Inferior parietal cortex (tissue), 1 donor: ENCODE measurements around the gene SPATA31C1.
"Not testable (repeated sequence)": the region's sequence is repeated elsewhere in the genome, so short reads cannot be mapped to it uniquely, and the experiment has no call there.

Source experiments
- DNase-seq: peaks from one replicate; pipeline ENCODE4 v3.0.0-alpha.2; 2016; ENCODE audit errors: extremely low spot score

The SPATA31C1 gene

GRCh38 chr9:87917662-87918061 is at the start of gene SPATA31C1:
Gene SPATA31C1 (plus strand): TSS chr9:87917962.
- DNase-seq: not testable (repeated sequence)

- DNase-seq: no peak
Measured at GRCh38 chr9:87868175-87868574, 49.6 kb upstream of the SPATA31C1 start.

GRCh38 chr9:87868635-87869034 is 49.1 kb upstream of the SPATA31C1 start:
- DNase-seq: no peak

- DNase-seq: no peak
Measured at GRCh38 chr9:87869082-87869481, 48.7 kb upstream of the SPATA31C1 start.

- no peak for DNase-seq
Measured at GRCh38 chr9:87871425-87872078, 46.2 kb upstream of the SPATA31C1 start.

GRCh38 chr9:87872079-87872624 is 45.6 kb upstream of the SPATA31C1 start:
- no peak for DNase-seq

- no peak for DNase-seq
Measured at GRCh38 chr9:87873607-87874303, 44.0 kb upstream of the SPATA31C1 start.

- no peak for DNase-seq
Measured at GRCh38 chr9:87874304-87874623, 43.5 kb upstream of the SPATA31C1 start.

- DNase-seq: no peak
Measured at GRCh38 chr9:87875060-87875459, 42.7 kb upstream of the SPATA31C1 start.

- DNase-seq: no peak
Measured at GRCh38 chr9:87875831-87876545, 41.8 kb upstream of the SPATA31C1 start.

- no peak for DNase-seq
Measured at GRCh38 chr9:87876708-87877107, 41.1 kb upstream of the SPATA31C1 start.

- DNase-seq: peak; percentile 17
Measured at GRCh38 chr9:87878989-87879511, 38.7 kb upstream of the SPATA31C1 start.

GRCh38 chr9:87880116-87880515 is 37.6 kb upstream of the SPATA31C1 start:
- no peak for DNase-seq

- no peak for DNase-seq
Measured at GRCh38 chr9:87880683-87881082, 37.1 kb upstream of the SPATA31C1 start.

GRCh38 chr9:87882627-87883026 is 35.1 kb upstream of the SPATA31C1 start, which contains the start of gene SPATA31E1:
Gene SPATA31E1 (plus strand): TSS chr9:87882877. CDS start chr9:87882892, 15 bp downstream.
- DNase-seq: no peak

- no peak for DNase-seq
Measured at GRCh38 chr9:87883274-87883673, 34.5 kb upstream of the SPATA31C1 start.

- no peak for DNase-seq
Measured at GRCh38 chr9:87883990-87884389, 33.8 kb upstream of the SPATA31C1 start.

GRCh38 chr9:87884578-87885459 is 32.9 kb upstream of the SPATA31C1 start:
- DNase-seq: no peak

- DNase-seq: no peak
Measured at GRCh38 chr9:87885484-87886189, 32.1 kb upstream of the SPATA31C1 start.

- DNase-seq: no peak
Measured at GRCh38 chr9:87886210-87886932, 31.4 kb upstream of the SPATA31C1 start.
